K562 (cell line): ENCODE data around the gene COPS6. TPM values are rescaled to one million over a fixed set of nuclear protein-coding genes. Genes with fewer than 3 reads are reported as not detected.
A peak's percentile ranks its signal among the peaks of the same experiment; 100 is the strongest.

ENCODE experiments used
- ARID1B ChIP-seq: fragments of 450-650 bp; IDR thresholded peaks from 2 replicates; pipeline ENCODE4 v1.6.1; 2016; ENCODE audit warnings: antibody characterized with exemption, mild to moderate bottlenecking, inconsistent platforms
- BRD4 ChIP-seq: fragments of 200-600 bp; sonication (generic); IDR thresholded peaks from 2 replicates; pipeline ENCODE4 v1.6.1; 2017; ENCODE audit warnings: inconsistent platforms
- C11orf30 ChIP-seq: fragments of 450-650 bp; IDR thresholded peaks from 2 replicates; pipeline ENCODE4 v1.6.1; 2016; ENCODE audit warnings: low read depth, mild to moderate bottlenecking
- MYBL2 ChIP-seq, 2 experiments: fragments of 450-650 bp in 1 of 2; sonication (generic) in 1 of 2; formaldehyde crosslinking in 1 of 2; IDR thresholded peaks; 2 replicates each; pipeline versions ENCODE4 v1.6.1 to v1.8.1; 2017 to 2022; ENCODE audit warnings: borderline replicate concordance in 1 of 2, inconsistent platforms in 1 of 2, low read depth in 1 of 2, mild to moderate bottlenecking in 1 of 2, missing genetic modification reagents in 1 of 2, moderate library complexity in 1 of 2
- MYNN ChIP-seq, 2 experiments: sonication (generic); formaldehyde crosslinking in 1 of 2; IDR thresholded peaks; 2 replicates each; pipeline versions ENCODE4 v1.5.0 to v1.6.1; 2016 to 2020; ENCODE audit warnings: antibody characterized with exemption in 1 of 2, missing genetic modification reagents in 1 of 2
- NCOR1 ChIP-seq: fragments of 450-650 bp; IDR thresholded peaks from 2 replicates; pipeline ENCODE4 v1.6.1; 2016; ENCODE audit warnings: mild to moderate bottlenecking, moderate library complexity
- PCBP1 ChIP-seq: fragments of 200-400 bp; formaldehyde crosslinking; IDR thresholded peaks from 2 replicates; pipeline ENCODE4 v1.6.1; 2018; ENCODE audit warnings: mild to moderate bottlenecking, low read depth, low read length; ENCODE audit not compliant: poor library complexity, severe bottlenecking
- POLR2A ChIP-seq: fragments of 450-650 bp; conservative IDR thresholded peaks from 2 replicates; pipeline ENCODE4 v1.6.1; 2016
- POLR2AphosphoS5 ChIP-seq: IDR thresholded peaks from 2 replicates; pipeline ENCODE4 v1.6.1; 2011; ENCODE audit warnings: mild to moderate bottlenecking, low read depth, low read length, moderate library complexity; ENCODE audit not compliant: control insufficient read depth, insufficient read depth
- PYGO2 ChIP-seq: fragments of 450-650 bp; IDR thresholded peaks from 2 replicates; pipeline ENCODE4 v1.6.1; 2016; ENCODE audit warnings: mild to moderate bottlenecking, missing genetic modification characterization, moderate library complexity, missing compliant biosample characterization
- TAF7 ChIP-seq: fragments of 450-650 bp; IDR thresholded peaks from 2 replicates; pipeline ENCODE4 v1.6.1; 2016; ENCODE audit warnings: missing genetic modification characterization, missing compliant biosample characterization
- TEAD2 ChIP-seq: fragments of 450-650 bp; IDR thresholded peaks from 2 replicates; pipeline ENCODE4 v1.6.1; 2016; ENCODE audit warnings: missing genetic modification characterization, control low read depth, missing compliant biosample characterization
- YY1 ChIP-seq, 3 experiments: IDR thresholded peaks; 2 replicates each; pipeline ENCODE4 v1.6.1; 2011; ENCODE audit warnings: low read length in 2 of 3, mild to moderate bottlenecking in 2 of 3, moderate library complexity in 2 of 3, borderline replicate concordance in 1 of 3, control low read depth in 1 of 3, low read depth in 1 of 3; ENCODE audit not compliant: insufficient read depth in 3 of 3, insufficient replicate concordance in 2 of 3, control insufficient read depth in 1 of 3, insufficient read length in 1 of 3; ENCODE audit errors: extremely low read depth in 1 of 3
- ZNF316 ChIP-seq: fragments of 450-650 bp; IDR thresholded peaks from 2 replicates; pipeline ENCODE4 v1.6.1; 2016
- polyA plus RNA-seq, 8 experiments: library from polyadenylated mRNA; depleted of rRNA in 4 of 8; stranded (reverse) in 5 of 8; unstranded in 3 of 8; fragments of >200 nt; fragmentation: Nextera tagmentation in 2 of 8; fragmentation: Illumina TruSeq in 1 of 8; extraction: Ambion mirVana in 2 of 8; extraction: Trizol in 1 of 8; gene quantifications; 2 replicates each; pipeline versions ENCODE4 v1.2.1 to v1.2.3, GENCODE V29; 2011 to 2014; ENCODE audit warnings: inconsistent platforms in 1 of 8, missing spikeins in 1 of 8
- total RNA-seq, 7 experiments: library from RNA; depleted of rRNA in 6 of 7; stranded (reverse); fragments of >200 nt in 6 of 7; fragmentation: Illumina TruSeq in 2 of 7; extraction: Trizol in 2 of 7; gene quantifications; 2 replicates each; pipeline versions ENCODE4 v1.2.1 to v1.2.3, GENCODE V29; 2011 to 2021; ENCODE audit warnings: low replicate concordance in 1 of 7
- TF ChIP-seq, protein P1 (sequence below), 2 experiments: fragments of 450-650 bp; conservative IDR thresholded peaks; 2 replicates each; pipeline ENCODE4 v1.6.1; 2017; ENCODE audit warnings: mild to moderate bottlenecking in 2 of 2, moderate library complexity in 2 of 2
- TF ChIP-seq, protein P2 (sequence below): fragments of 450-650 bp; formaldehyde crosslinking; conservative IDR thresholded peaks from 2 replicates; pipeline ENCODE4 v1.4.0; 2022; ENCODE audit warnings: mild to moderate bottlenecking, missing genetic modification characterization
- TF ChIP-seq, protein P3 (sequence below): fragments of 450-650 bp; IDR thresholded peaks from 2 replicates; pipeline ENCODE4 v1.6.1; 2016
- TF ChIP-seq, protein P4 (sequence below): fragments of 250-450 bp; sonication (Bioruptor Pico); IDR thresholded peaks from 2 replicates; pipeline ENCODE4 v1.8.0; 2021; ENCODE audit warnings: moderate library complexity, mild to moderate bottlenecking, inconsistent platforms
- TF ChIP-seq, protein P5 (sequence below): fragments of 450-650 bp; IDR thresholded peaks from 2 replicates; pipeline ENCODE4 v1.6.1; 2016; ENCODE audit warnings: borderline replicate concordance

The COPS6 gene
- total and polyA plus RNA-seq, 9 of the 15 experiments (the other 6 are each of a cell fraction or from before 2014, with no cell fraction given): 63.0 to 331 (median 168) TPM

DNA sequence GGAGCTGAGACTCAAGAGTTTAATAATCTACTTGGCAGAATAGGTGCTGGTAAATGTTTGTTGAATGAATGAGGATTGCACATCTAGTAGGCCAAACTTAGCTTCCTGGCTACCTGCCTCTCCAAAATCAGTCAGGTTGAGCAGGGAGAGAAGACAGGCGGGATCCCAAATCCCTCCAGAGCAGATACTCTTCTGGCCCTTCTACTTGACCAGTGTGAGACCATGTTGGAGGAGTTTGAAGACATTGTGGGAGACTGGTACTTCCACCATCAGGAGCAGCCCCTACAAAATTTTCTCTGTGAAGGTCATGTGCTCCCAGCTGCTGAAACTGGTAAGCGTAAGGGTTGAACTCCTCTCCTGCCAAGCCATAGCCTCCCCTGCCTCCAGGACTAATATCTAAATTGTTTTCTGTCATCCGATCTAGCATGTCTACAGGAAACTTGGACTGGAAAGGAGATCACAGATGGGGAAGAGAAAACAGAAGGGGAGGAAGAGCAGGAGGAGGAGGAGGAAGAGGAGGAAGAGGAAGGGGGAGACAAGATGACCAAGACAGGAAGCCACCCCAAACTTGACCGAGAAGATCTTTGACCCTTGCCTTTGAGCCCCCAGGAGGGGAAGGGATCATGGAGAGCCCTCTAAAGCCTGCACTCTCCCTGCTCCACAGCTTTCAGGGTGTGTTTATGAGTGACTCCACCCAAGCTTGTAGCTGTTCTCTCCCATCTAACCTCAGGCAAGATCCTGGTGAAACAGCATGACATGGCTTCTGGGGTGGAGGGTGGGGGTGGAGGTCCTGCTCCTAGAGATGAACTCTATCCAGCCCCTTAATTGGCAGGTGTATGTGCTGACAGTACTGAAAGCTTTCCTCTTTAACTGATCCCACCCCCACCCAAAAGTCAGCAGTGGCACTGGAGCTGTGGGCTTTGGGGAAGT is 35.8 kb downstream of the COPS6 start (continued):
- TF ChIP-seq, protein P1, sequence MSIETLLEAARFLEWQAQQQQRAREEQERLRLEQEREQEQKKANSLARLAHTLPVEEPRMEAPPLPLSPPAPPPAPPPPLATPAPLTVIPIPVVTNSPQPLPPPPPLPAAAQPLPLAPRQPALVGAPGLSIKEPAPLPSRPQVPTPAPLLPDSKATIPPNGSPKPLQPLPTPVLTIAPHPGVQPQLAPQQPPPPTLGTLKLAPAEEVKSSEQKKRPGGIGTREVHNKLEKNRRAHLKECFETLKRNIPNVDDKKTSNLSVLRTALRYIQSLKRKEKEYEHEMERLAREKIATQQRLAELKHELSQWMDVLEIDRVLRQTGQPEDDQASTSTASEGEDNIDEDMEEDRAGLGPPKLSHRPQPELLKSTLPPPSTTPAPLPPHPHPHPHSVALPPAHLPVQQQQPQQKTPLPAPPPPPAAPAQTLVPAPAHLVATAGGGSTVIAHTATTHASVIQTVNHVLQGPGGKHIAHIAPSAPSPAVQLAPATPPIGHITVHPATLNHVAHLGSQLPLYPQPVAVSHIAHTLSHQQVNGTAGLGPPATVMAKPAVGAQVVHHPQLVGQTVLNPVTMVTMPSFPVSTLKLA (conservative IDR thresholded peaks at IDR 0.05): 0 out of 4 replicates have a peak, but pooled peaks of 1 of the 2 experiments have one; percentile 14
- TF ChIP-seq BRD4 (no peak), NCOR1 (0 out of 2 replicates have a peak, but pooled peaks have one; percentile 15), MYNN (IDR thresholded peaks at IDR 0.05) (0 out of 2 replicates have a peak, but pooled peaks have one; percentile 45), MYNN (CRISPR knock-in tag; IDR thresholded peaks at IDR 0.05) (no peak), POLR2A (no peak; the same call in 1 of the 2 replicates), POLR2AphosphoS5 (peak; percentile 8; the same call in 1 of the 2 replicates), ZNF316 (peak; percentile 49; the same call in 1 of the 2 replicates), TAF7 (0 out of 2 replicates have a peak, but pooled peaks have one; percentile 25), PYGO2 (tag) (0 out of 2 replicates have a peak, but pooled peaks have one; percentile 31), PCBP1 (no peak), C11orf30 (peak; percentile 46; the same call in 1 of the 2 replicates), TEAD2 (tag) (no peak), MYBL2 (IDR thresholded peaks at IDR 0.05; ENCODE audit: low read depth) (no peak), MYBL2 (CRISPR knock-in tag; IDR thresholded peaks at IDR 0.05; ENCODE audit: borderline replicate concordance) (no peak), ARID1B (peak; percentile 16; the same call in 1 of the 2 replicates), YY1 (IDR thresholded peaks at IDR 0.05; ENCODE audit: borderline replicate concordance in 1 of 3, control insufficient read depth in 1 of 3, extremely low read depth in 1 of 3, insufficient read depth in 3 of 3, insufficient read length in 1 of 3, insufficient replicate concordance in 2 of 3, low read depth in 1 of 3, low read length in 2 of 3) (peak in 1 of 3 experiments; percentile 43)
- TF ChIP-seq, protein P2, sequence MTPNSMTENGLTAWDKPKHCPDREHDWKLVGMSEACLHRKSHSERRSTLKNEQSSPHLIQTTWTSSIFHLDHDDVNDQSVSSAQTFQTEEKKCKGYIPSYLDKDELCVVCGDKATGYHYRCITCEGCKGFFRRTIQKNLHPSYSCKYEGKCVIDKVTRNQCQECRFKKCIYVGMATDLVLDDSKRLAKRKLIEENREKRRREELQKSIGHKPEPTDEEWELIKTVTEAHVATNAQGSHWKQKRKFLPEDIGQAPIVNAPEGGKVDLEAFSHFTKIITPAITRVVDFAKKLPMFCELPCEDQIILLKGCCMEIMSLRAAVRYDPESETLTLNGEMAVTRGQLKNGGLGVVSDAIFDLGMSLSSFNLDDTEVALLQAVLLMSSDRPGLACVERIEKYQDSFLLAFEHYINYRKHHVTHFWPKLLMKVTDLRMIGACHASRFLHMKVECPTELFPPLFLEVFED: 0 out of 2 replicates have a peak, but pooled peaks have one; percentile 71
- TF ChIP-seq, protein P3, sequence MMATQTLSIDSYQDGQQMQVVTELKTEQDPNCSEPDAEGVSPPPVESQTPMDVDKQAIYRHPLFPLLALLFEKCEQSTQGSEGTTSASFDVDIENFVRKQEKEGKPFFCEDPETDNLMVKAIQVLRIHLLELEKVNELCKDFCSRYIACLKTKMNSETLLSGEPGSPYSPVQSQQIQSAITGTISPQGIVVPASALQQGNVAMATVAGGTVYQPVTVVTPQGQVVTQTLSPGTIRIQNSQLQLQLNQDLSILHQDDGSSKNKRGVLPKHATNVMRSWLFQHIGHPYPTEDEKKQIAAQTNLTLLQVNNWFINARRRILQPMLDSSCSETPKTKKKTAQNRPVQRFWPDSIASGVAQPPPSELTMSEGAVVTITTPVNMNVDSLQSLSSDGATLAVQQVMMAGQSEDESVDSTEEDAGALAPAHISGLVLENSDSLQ: peak; percentile 50
- TF ChIP-seq, protein P4, sequence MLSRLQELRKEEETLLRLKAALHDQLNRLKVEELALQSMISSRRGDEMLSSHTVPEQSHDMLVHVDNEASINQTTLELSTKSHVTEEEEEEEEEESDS (CRISPR knock-in tag): no peak
- TF ChIP-seq, protein P5, sequence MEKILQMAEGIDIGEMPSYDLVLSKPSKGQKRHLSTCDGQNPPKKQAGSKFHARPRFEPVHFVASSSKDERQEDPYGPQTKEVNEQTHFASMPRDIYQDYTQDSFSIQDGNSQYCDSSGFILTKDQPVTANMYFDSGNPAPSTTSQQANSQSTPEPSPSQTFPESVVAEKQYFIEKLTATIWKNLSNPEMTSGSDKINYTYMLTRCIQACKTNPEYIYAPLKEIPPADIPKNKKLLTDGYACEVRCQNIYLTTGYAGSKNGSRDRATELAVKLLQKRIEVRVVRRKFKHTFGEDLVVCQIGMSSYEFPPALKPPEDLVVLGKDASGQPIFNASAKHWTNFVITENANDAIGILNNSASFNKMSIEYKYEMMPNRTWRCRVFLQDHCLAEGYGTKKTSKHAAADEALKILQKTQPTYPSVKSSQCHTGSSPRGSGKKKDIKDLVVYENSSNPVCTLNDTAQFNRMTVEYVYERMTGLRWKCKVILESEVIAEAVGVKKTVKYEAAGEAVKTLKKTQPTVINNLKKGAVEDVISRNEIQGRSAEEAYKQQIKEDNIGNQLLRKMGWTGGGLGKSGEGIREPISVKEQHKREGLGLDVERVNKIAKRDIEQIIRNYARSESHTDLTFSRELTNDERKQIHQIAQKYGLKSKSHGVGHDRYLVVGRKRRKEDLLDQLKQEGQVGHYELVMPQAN: no peak
